HG02884 (cell line): Measurements from ENCODE around the gene PPIL3.

Experiments
- ATAC-seq: cut with Tn5 transposase; IDR thresholded peaks from one replicate; pipeline ENCODE4 v1.9.1; 2021; ENCODE audit warnings: mild to moderate bottlenecking, moderate library complexity; ENCODE audit not compliant: unreplicated experiment

PPIL3 gene

DNA sequence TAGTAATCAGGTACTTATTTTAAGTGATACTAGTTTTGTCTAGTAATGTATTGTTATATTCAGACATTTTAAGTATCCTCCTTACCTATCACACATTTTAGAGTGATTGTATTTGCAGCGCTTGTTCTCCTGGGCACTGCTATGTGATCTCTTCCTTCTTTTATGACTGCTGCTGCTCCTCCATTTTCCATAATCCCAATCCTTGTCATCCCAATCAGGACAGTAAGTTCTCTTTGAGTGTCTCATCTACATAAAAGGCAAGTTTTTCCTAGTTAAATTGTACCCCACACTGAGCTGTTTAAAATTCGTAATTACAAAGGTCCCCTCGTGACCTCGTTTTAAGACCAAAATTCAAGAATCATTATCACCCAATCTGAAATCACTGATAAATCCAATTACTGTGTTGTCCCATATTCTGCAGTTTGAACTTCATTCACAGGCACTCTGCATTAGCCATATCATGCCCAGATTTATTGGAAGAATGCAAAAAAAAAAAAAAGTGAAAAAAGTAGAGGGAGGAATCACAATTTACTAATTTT lies 27.2 kb downstream of the PPIL3 start:
- ATAC-seq = no peak

DNA sequence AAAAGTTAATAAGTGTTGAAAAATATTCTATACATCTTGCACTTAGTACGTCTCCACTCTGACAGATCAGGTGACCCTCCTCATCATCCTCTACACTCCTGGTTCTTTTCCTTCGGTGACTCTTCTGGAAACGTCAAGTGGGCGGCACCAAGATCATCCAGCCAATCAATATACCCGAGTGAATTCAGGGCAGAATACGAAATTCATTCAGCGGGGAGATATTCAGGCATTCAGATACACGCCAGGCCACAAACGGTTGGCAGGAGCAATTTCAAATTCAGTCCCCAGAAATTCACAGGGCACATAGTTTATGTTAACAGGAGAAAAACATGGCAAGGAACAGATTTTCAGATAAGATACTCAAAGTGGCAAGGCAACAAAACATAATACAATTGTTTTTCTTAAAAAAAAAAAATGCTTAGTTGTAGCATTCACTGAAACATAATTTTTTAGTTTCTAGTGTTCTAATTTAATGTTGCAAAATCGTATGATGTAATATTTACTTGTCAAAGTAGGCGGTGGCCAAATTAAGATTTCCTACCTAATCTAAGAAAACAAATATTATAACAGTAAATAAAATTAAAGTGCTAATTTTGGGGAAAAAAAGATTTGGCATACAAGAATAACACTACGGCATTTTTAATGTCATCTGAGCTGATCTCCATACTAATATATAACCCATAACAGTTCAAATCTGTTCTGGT lies 28.6 kb downstream of the PPIL3 start:
- ATAC-seq = no peak

DNA sequence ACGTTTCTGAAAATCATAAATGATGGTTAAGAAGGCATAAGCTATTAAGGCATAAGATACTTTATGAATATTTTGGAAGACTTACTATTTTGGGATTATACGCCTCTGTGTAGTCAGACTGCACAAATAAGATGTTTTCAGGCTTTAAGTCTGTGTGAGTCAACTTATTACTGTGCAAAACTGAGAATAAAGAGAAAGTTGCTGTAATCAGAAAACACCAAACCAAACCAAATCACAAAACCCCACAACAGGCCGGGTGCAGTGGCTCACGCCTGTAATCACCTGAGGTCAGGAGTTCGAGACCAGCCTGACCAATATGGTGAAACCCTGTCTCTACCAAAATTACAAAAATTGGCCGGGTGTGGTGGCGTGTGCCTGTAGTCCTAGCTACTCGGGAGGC lies 32.1 kb downstream of the PPIL3 start:
- ATAC-seq = no peak

GRCh38 chr2:200852605-200853004 lies 36.3 kb downstream of the PPIL3 start:
- no peak for ATAC-seq

DNA sequence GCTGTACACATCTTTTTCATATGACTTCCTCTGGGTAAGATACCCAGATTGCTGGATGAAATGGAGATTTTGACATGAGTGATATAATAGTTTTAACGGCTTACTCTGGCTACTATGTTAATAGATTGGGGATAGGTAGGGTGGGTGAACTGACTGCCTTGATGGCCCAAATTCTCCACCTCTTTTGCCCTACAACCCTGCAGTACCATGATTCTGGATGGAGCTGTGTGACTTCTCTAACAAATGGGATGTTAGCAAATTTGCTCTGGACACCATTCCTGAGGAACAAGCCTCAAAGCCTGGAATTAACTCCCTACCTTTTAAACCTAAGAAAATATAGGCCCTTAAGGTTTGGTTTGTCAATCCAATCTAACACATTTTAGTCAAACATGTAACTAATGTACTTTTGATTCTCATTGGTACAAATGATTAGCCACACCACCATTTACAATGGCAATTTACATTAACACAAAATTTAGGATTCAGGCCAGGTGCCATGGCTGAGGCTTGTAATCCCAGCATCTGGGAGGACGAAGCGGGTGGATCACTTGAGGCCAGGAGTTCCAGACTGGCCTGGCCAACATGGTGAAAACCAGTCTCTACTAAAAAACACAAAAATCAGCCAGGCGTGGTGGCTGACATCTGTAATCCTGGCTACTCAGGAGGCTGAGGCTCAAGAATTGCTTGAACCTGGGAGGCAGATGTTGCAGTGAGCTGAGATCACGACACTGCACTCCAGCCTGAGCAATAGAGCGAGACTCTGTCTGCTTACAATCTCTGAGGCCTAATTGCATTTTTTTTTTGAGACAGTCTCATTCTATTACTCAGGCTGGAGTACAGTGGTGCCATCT lies 37.3 kb downstream of the PPIL3 start:
- no peak for ATAC-seq

DNA sequence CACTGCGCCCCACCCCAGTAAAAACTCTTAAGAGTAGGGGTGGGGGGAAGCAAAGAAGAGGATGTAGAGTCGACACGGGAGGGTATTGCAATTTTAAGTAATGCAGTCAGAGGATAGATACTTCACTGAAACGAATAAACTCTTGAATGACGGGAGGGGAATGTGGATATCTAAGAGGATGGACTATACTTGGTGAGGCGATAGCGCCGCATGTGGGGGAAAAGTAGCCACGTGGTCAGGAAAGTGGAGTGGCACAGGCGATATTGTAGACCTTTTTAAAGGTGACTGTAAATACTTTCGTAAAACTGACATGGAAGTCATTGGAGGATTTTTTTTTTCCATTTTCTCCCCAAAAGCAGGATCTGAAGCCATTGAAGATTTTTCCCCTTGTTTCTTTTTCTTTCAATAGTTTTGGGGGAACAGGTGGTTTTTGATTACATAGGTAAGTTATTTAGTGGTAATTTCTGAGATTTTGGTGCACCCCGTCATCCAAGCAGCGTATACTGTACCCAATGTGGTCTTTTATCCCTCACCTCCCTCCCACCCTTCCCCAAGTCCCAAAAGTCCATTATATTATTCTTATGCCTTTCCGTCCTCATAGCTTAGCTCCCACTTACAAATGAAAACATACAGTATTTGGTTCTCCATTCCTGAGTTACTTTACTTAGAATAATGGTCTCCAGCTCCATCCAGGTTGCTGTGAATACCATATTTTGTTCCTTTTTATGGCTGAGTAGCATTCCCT lies 38.2 kb downstream of the PPIL3 start:
- ATAC-seq = no peak

GRCh38 chr2:200847939-200848338 lies 40.9 kb downstream of the PPIL3 start:
- no peak for ATAC-seq

GRCh38 chr2:200847269-200847668 lies 41.6 kb downstream of the PPIL3 start:
- ATAC-seq = no peak

DNA sequence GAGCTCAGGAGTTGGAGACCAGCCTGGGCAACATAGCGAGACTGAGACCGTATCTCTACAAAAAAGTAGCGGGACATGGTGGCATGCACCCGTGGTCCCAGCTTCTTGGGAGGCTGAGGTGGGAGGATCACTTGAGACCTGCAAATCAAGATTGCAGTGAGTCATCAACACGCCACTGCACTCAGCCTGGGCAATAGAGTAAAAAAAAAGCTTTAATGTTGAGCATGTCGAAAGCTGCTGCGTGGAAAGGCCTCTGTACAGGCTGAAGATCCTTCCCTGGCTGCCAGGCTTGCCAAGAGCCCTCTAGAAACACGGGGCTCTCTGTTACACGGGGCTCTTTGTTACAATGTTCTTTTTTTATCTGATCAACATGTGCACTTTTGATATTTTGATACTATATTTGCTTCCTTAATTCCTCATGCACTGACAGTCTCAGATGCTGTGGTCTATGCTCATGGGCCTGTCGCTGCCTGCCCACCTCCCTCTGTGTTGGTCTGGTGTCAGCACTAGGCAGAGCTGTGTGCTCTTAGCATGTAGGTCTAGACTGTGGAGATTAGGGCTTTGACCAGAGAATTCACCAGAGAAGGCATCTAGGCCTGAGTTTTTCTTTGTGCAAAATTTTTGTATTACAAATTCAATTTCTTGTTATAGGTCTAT lies 43.1 kb downstream of the PPIL3 start:
- ATAC-seq = no peak

- ATAC-seq = no peak
Measured at GRCh38 chr2:200845194-200845593, 43.7 kb downstream of the PPIL3 start.

DNA sequence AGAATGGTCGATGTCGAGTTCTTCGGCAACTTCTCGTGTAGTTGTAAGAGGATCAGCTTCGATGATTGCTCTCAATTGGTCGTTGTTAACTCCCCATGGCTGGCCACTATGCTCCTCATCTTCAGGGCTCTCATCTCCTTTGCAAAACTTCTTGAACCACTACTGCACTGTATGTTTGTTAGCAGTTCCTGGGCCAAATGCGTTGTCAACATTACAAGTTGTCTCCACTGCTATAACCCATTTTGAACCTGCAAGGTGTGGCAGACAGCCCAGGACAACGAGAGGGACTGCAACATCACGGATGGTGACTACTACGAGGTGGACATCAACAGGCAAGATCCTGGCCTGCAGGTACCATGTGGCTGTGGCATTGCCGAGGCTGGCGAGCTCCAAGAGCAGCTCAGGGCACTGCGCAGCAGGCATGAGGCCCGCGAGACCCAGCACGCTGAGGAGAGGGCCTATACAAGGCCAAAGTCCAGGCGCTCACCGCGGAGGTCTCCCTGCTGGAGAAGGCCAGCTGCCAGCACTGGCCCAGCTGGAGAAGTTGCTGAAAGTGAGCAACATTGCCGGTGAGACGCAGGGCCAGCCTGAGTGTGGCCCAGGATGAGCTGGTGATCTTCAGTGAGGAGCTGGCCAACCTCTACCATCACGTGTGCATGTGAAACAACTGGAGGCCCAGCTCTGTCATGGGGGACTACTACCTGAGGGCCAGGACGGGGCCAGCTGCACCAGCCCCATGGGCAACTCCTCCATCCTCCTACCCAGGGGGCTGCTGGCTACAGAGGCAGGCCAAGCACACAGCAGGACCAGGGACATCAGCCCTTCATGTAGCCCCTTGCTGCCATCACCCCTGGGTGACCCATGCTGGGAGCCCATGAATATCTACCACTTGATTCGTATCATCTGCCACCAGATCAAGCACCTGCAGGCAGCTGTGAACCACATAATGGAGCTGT lies 44.6 kb downstream of the PPIL3 start:
- no peak for ATAC-seq

GRCh38 chr2:200839513-200839912 lies 49.4 kb downstream of the PPIL3 start:
- ATAC-seq = no peak

DNA sequence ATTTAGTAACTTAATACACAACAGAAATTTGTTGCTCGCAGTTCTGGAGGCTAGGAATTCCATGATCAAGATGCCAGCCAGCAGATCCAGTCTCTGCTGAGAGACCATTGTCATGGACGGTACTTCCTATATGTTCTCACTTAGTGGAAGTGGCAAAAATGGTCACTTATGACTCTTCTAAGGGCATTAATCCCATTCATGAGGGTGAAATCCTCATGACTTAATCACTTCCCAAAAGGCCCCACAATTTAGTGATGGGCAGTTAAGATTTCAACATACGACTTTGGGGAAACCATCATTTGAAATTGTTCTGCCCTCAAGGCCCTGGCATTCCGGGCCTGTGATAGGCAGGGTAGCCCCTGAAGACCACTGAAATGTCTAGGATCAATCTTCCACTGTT lies 54.2 kb downstream of the PPIL3 start:
- ATAC-seq = no peak

DNA sequence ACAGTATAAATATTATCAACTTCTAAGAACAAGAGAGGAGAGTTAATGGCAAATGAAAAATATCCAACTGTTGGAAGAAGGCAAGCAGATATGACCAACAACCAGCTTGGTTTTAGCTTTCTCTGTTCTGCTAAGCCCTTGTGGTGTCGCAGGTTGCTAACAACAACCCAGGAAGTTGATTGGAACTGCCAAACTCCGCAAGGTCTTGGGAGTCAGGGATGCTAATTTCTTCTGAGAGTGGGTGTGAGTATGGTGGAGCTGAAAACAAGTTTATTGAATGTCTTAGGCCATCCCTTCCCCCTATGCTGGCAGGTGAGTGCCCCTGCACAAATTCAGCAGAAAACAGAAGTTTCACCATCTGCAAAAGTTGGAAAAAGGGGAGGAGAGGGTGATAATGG lies 59.6 kb downstream of the PPIL3 start:
- ATAC-seq = no peak

GRCh38 chr2:200828572-200829257 lies 60.2 kb downstream of the PPIL3 start:
- no peak for ATAC-seq

- no peak for ATAC-seq
Measured at GRCh38 chr2:200828104-200828503, 60.8 kb downstream of the PPIL3 start.

- ATAC-seq = no peak
Measured at GRCh38 chr2:200821686-200822245, 67.1 kb downstream of the PPIL3 start.
